ENCODE results near the gene IPO11.

DNA sequence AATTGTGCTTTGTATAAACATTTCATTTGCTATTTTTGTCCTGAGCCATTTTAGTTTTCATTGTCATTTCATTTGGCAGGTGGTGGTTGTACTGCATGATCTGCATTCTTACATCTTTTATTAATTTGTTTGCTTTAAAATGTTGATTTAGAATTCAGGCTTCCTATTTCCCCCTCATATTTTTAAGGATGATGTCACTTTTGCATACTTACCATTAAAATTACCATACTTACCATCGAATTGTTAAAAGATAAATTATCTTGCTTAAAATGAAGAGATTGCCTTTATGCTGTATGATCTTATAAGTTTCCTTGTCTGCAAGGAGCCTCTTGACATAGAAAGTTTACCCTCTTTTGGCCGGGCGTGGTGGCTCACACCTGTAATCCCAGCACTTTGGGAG, 40.0 kb upstream of the IPO11 start:
- TF ChIP-seq, protein P1, sequence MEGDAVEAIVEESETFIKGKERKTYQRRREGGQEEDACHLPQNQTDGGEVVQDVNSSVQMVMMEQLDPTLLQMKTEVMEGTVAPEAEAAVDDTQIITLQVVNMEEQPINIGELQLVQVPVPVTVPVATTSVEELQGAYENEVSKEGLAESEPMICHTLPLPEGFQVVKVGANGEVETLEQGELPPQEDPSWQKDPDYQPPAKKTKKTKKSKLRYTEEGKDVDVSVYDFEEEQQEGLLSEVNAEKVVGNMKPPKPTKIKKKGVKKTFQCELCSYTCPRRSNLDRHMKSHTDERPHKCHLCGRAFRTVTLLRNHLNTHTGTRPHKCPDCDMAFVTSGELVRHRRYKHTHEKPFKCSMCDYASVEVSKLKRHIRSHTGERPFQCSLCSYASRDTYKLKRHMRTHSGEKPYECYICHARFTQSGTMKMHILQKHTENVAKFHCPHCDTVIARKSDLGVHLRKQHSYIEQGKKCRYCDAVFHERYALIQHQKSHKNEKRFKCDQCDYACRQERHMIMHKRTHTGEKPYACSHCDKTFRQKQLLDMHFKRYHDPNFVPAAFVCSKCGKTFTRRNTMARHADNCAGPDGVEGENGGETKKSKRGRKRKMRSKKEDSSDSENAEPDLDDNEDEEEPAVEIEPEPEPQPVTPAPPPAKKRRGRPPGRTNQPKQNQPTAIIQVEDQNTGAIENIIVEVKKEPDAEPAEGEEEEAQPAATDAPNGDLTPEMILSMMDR (IDR thresholded peaks at IDR 0.05 in 4 of 5, conservative IDR thresholded peaks at IDR 0.05 in 1 of 5): no peak
- TF ChIP-seq POLR2A (IDR thresholded peaks at IDR 0.05): no peak
